ENCODE data around the gene BTBD6.

GRCh38 chr14:105248368-105249181 lies at the start of gene BTBD6:
- no peak for TF ChIP-seq CTBP1 (IDR thresholded peaks at IDR 0.05; ENCODE audit: borderline replicate concordance)
- no peak for TF ChIP-seq ELF4 (IDR thresholded peaks at IDR 0.05)
- TF ChIP-seq ARNT (IDR thresholded peaks at IDR 0.05) = no peak
- TF ChIP-seq FOXK2 (IDR thresholded peaks at IDR 0.05) = no peak
- no peak for TF ChIP-seq SUZ12 (IDR thresholded peaks at IDR 0.05)
- TF ChIP-seq PKNOX1 (IDR thresholded peaks at IDR 0.05) = no peak
- TF ChIP-seq SP1 (IDR thresholded peaks at IDR 0.05) = no peak
- TF ChIP-seq FOXM1 (IDR thresholded peaks at IDR 0.05; ENCODE audit: borderline replicate concordance) = peak; percentile 45; the same call in 1 of the 2 replicates
- no peak for TF ChIP-seq FOXA1 (IDR thresholded peaks at IDR 0.05)
- TF ChIP-seq TARDBP (IDR thresholded peaks at IDR 0.05) = no peak

All from HEK293T (cell line).